ENCODE measurements around the gene ZEB2.

Gene ZEB2

GRCh38 chr2:144493027-144493809 lies 26.7 kb downstream of the ZEB2 start:
- DNase-seq = no peak

GRCh38 chr2:144490857-144491256 lies 29.1 kb downstream of the ZEB2 start:
- no peak for DNase-seq

GRCh38 chr2:144490017-144490416 lies 29.9 kb downstream of the ZEB2 start:
- no peak for DNase-seq

- peak; percentile 65 for DNase-seq
These were observed 30.5 kb downstream of the ZEB2 start for GRCh38 chr2:144489315-144489916.

GRCh38 chr2:144484201-144484948 lies 35.5 kb downstream of the ZEB2 start:
- no peak for DNase-seq

- no peak for DNase-seq
These were observed 38.3 kb downstream of the ZEB2 start for GRCh38 chr2:144481666-144482065.

- no peak for DNase-seq
These were observed 38.8 kb downstream of the ZEB2 start for GRCh38 chr2:144481109-144481508.

GRCh38 chr2:144480285-144480684 lies 39.6 kb downstream of the ZEB2 start:
- DNase-seq = no peak

GRCh38 chr2:144479659-144480058 lies 40.3 kb downstream of the ZEB2 start:
- DNase-seq = no peak

- DNase-seq = no peak
These were observed 40.8 kb downstream of the ZEB2 start for GRCh38 chr2:144479138-144479537.

- no peak for DNase-seq
These were observed 42.0 kb downstream of the ZEB2 start for GRCh38 chr2:144477957-144478311.

GRCh38 chr2:144477281-144477956 lies 42.5 kb downstream of the ZEB2 start:
- DNase-seq = no peak

GRCh38 chr2:144476682-144477081 lies 43.2 kb downstream of the ZEB2 start:
- DNase-seq = no peak

- DNase-seq = no peak
These were observed 44.2 kb downstream of the ZEB2 start for GRCh38 chr2:144475569-144476275.

- no peak for DNase-seq
These were observed 44.9 kb downstream of the ZEB2 start for GRCh38 chr2:144475044-144475443.

GRCh38 chr2:144474017-144474416 lies 45.9 kb downstream of the ZEB2 start:
- no peak for DNase-seq

- no peak for DNase-seq
These were observed 47.0 kb downstream of the ZEB2 start for GRCh38 chr2:144472911-144473310.

GRCh38 chr2:144472046-144472412 lies 47.9 kb downstream of the ZEB2 start:
- no peak for DNase-seq

GRCh38 chr2:144471305-144472045 lies 48.4 kb downstream of the ZEB2 start:
- DNase-seq = no peak

GRCh38 chr2:144470816-144471215 lies 49.1 kb downstream of the ZEB2 start:
- no peak for DNase-seq

- DNase-seq = no peak
These were observed 49.6 kb downstream of the ZEB2 start for GRCh38 chr2:144470334-144470733.

- no peak for DNase-seq
These were observed 50.1 kb downstream of the ZEB2 start for GRCh38 chr2:144469798-144470197.
